BJ (cell line): ENCODE data around the gene UBE2F. TPM values are rescaled to one million over a fixed set of nuclear protein-coding genes. Genes with fewer than 3 reads are reported as not detected.

ENCODE experiments used
- CTCF ChIA-PET: fragments of 350-600 bp; formaldehyde crosslinking; extraction: SDS; loops from one replicate; lab custom pipeline; 2021; ENCODE audit warnings: antibody characterized with exemption, inconsistent platforms; lab: Yijun Ruan, JAX
- POLR2A ChIA-PET: fragments of 300-600 bp; sonication (Branson Sonifier 250); formaldehyde crosslinking; extraction: SDS; loops from one replicate; lab custom pipeline; 2021; ENCODE audit warnings: antibody characterized with exemption; lab: Charles Lee
- DNase-seq: peaks from one replicate; pipeline ENCODE4 v3.0.0-alpha.2; 2011; ENCODE audit warnings: low read depth
- H3K27me3 ChIP-seq: 2 replicates; pipeline ENCODE4 v1.6.0; 2011; ENCODE audit warnings: low read length; ENCODE audit not compliant: control insufficient read depth, insufficient read depth
- H3K36me3 ChIP-seq: 2 replicates; pipeline ENCODE4 v1.5.1; 2011; ENCODE audit warnings: low read length; ENCODE audit not compliant: control insufficient read depth, insufficient read depth
- H3K4me3 ChIP-seq: 2 replicates; pipeline ENCODE4 v1.5.1; 2011; ENCODE audit warnings: low read depth, mild to moderate bottlenecking, control low read depth, low read length
- polyA plus RNA-seq: library from polyadenylated mRNA; depleted of rRNA; stranded (reverse); fragments of >200 nt; gene quantifications from 2 replicates; pipeline ENCODE4 v1.2.3, GENCODE V29; 2011
- TF ChIP-seq, protein P1 (sequence below): IDR thresholded peaks from 2 replicates; pipeline ENCODE4 v1.5.1; 2011; ENCODE audit warnings: low read depth, mild to moderate bottlenecking, control low read depth, inconsistent platforms, low read length, moderate library complexity; ENCODE audit not compliant: insufficient read depth

Gene UBE2F
- polyA plus RNA-seq, 1 experiment: 47.9 TPM

DNA sequence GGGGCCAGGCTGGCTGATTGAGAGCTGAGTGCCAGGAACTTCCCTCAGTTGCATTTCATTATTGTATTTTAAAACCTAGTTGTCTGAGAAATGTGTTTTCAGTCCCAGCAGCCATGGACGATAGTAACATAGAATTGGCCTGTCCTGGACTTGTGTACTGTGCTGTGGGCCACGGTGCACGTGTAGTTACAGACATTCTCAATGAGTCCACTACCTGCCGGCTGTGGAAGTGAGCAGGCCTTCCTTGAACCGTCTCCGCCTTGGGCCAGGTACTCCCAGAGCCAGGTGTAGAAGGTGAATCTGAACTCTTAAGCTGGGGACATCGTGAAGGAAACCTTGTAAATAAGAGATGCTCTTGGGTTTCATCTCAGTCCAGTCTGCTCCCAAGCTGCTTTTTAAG is 47.0 kb downstream of the UBE2F start:
- POLR2A ChIA-PET: interaction anchor here (0.6 kb wide), 1 partner anchor 187 kb away, joined by 3 read pairs; no protein-coding TSS in a partner anchor
- no peaks in the 10 kb centered on the region for H3K27me3 ChIP-seq
- TF ChIP-seq, protein P1, sequence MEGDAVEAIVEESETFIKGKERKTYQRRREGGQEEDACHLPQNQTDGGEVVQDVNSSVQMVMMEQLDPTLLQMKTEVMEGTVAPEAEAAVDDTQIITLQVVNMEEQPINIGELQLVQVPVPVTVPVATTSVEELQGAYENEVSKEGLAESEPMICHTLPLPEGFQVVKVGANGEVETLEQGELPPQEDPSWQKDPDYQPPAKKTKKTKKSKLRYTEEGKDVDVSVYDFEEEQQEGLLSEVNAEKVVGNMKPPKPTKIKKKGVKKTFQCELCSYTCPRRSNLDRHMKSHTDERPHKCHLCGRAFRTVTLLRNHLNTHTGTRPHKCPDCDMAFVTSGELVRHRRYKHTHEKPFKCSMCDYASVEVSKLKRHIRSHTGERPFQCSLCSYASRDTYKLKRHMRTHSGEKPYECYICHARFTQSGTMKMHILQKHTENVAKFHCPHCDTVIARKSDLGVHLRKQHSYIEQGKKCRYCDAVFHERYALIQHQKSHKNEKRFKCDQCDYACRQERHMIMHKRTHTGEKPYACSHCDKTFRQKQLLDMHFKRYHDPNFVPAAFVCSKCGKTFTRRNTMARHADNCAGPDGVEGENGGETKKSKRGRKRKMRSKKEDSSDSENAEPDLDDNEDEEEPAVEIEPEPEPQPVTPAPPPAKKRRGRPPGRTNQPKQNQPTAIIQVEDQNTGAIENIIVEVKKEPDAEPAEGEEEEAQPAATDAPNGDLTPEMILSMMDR: no peak
- CTCF ChIA-PET: no interaction called here
- peaks cover 2% of the 10 kb centered on the region for H3K36me3 ChIP-seq
- no peak for DNase-seq
- H3K4me3 ChIP-seq: no peak overlapping the region

DNA sequence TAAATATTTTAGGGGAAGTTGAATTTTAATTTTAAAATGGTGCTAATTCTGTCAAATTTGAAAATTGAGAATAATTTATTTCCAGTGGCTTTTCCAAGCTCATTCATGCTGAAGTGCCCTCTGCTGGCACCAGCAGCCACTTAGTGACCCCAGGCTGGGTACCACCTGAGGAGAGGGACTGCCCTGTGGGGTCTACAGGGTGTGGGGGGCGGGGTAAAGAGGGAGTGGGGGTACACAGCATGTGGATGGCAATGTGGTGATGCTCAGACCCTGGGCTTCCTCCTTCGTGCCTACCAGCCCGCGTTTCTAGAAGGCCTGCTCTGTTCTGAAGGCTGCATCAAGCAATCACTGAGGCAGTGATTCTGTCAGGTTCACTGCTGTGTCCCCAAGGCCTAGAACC is 48.9 kb downstream of the UBE2F start:
- Histone ChIP-seq H3K27me3 (no peaks in the 10 kb centered on the region), H3K4me3 (no peak overlapping the region), H3K36me3 (peaks cover 2% of the 10 kb centered on the region)
- POLR2A ChIA-PET: no interaction called here
- TF ChIP-seq, protein P1: 0 out of 2 replicates have a peak, but pooled peaks have one; percentile 18
- no peak for DNase-seq
- CTCF ChIA-PET: interaction anchor here (0.6 kb wide), 1 partner anchor 34 kb away, joined by 3 read pairs; no protein-coding TSS in a partner anchor

DNA sequence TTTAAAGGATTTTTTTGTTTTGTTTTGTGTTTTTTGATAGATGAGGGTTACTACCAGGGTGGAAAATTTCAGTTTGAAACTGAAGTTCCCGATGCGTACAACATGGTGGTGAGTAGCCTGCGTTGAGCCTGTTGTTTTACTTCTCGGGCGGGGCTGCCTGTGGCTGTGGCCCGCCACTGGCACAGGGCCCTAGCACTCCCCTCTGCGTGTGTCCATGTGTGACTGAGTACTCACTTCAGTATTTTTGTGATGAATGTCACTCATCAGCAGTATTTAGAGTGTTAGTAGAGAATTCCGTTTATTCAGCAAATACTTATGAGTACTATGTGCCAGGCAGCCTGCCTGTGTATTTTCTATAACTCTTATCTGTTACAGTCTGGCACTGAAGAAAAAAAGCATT is 49.7 kb downstream of the UBE2F start:
- H3K4me3 ChIP-seq: no peak overlapping the region
- peaks cover 2% of the 10 kb centered on the region for H3K36me3 ChIP-seq
- POLR2A ChIA-PET: no interaction called here
- CTCF ChIA-PET: no interaction called here
- H3K27me3 ChIP-seq: no peaks in the 10 kb centered on the region
- TF ChIP-seq, protein P1: no peak
- DNase-seq: no peak

DNA sequence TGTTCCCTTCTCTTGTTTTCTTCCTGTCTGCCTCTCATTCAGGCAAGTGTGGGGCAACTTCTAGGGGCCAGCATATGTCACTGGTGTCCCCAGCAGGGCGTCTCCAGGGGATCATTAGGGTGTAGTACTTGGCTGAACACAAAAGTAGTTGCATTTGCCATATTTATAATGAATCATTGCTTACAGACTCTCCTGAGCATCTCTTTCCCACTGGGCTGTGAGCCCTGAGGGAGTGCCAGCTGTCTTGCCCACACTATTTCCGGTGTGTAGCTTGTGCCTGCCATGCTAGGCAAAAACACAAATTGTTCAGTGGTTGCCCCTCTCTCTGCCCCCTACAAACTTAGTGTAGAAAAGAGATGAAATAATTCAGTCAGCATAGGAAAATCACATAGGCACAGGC is 53.1 kb downstream of the UBE2F start:
- ChIA-PET CTCF (no interaction called here), POLR2A (no interaction called here)
- TF ChIP-seq, protein P1: no peak
- no peaks in the 10 kb centered on the region for H3K27me3 ChIP-seq
- DNase-seq: no peak
- no peak overlapping the region for H3K4me3 ChIP-seq
- peaks cover 2% of the 10 kb centered on the region for H3K36me3 ChIP-seq

DNA sequence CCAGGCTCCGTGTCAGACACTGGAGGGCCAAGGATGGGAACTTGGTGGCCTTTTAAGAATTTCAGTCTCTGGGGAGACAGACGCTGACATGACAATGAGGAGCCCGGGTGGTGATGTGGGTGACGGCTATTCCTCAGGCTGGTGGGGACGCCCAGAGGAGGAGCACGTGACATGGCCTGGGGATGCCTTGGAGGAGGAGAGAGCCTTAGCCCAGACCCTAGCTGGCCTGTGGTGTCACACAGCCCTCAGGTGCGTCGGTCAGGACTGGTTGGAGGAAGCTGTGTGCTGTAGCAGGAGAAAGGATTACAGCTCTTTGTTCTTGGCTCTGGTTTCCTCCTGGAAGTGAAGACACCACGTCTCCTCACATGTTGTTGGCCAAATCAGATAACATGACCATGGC is 54.0 kb downstream of the UBE2F start:
- peaks cover 2% of the 10 kb centered on the region for H3K36me3 ChIP-seq
- no peaks in the 10 kb centered on the region for H3K27me3 ChIP-seq
- TF ChIP-seq, protein P1: no peak
- CTCF ChIA-PET: no interaction called here
- POLR2A ChIA-PET: no interaction called here
- no peak overlapping the region for H3K4me3 ChIP-seq
- no peak for DNase-seq
